H1 (cell line): ENCODE measurements around the gene RPS25. TPM values are rescaled to one million over a fixed set of nuclear protein-coding genes. Genes with fewer than 3 reads are reported as not detected.
A peak's percentile ranks its signal among the peaks of the same experiment; 100 is the strongest.

ENCODE experiments used
- EGR1 ChIP-seq: IDR thresholded peaks from 2 replicates; pipeline ENCODE4 v1.6.1; 2011; ENCODE audit warnings: low read depth, low read length, borderline replicate concordance
- RAD21 ChIP-seq, 2 experiments: IDR thresholded peaks in 1 of 2; conservative IDR thresholded peaks in 1 of 2; 2 replicates each; pipeline ENCODE4 v1.6.1; 2011; ENCODE audit warnings: low read depth in 2 of 2, low read length in 2 of 2, improper control_type of control experiment in 1 of 2, inconsistent platforms in 1 of 2, mild to moderate bottlenecking in 1 of 2, moderate library complexity in 1 of 2
- SIN3A ChIP-seq, 2 experiments: IDR thresholded peaks in 1 of 2; conservative IDR thresholded peaks in 1 of 2; 2 replicates each; pipeline ENCODE4 v1.6.1; 2011 to 2012; ENCODE audit warnings: low read length in 2 of 2, improper control_type of control experiment in 1 of 2, low read depth in 1 of 2, mild to moderate bottlenecking in 1 of 2
- SRF ChIP-seq: IDR thresholded peaks from 2 replicates; pipeline ENCODE4 v1.6.1; 2011; ENCODE audit warnings: mild to moderate bottlenecking, low read depth, low read length, moderate library complexity
- SUZ12 ChIP-seq: fragments of 200-600 bp; sonication (generic); IDR thresholded peaks from 2 replicates; pipeline ENCODE4 v1.6.1; 2012; ENCODE audit warnings: mild to moderate bottlenecking, inconsistent platforms, low read length, moderate library complexity, mixed read lengths
- TCF12 ChIP-seq: IDR thresholded peaks from 2 replicates; pipeline ENCODE4 v1.6.1; 2011; ENCODE audit warnings: low read depth, mild to moderate bottlenecking, low read length
- polyA plus RNA-seq, 7 experiments: library from polyadenylated mRNA; depleted of rRNA in 3 of 7; stranded (reverse) in 5 of 7; unstranded in 2 of 7; fragments of >200 nt in 5 of 7; fragments of 200-250 nt in 2 of 7; gene quantifications; 1 replicate in 5 of 7; 2 replicates in 1 of 7; 4 replicates in 1 of 7; pipeline versions ENCODE4 v1.2.1 to v1.2.3, GENCODE V29; 2011 to 2013; ENCODE audit warnings: missing spikeins in 2 of 7, mixed read lengths in 2 of 7
- total RNA-seq: library from RNA; stranded (reverse); fragmentation: NEBNext Ultra II Directional; extraction: Animal tissue kit (Norgen Biotek cat#: 25700); gene quantifications from 2 replicates; pipeline ENCODE4 v1.2.1, GENCODE V29; 2021
- TF ChIP-seq, protein P1 (sequence below): fragments of 300-600 bp; sonication (generic); IDR thresholded peaks from 2 replicates; pipeline ENCODE4 v1.7.1; 2012; ENCODE audit warnings: low read length, moderate library complexity, mild to moderate bottlenecking, inconsistent platforms; ENCODE audit not compliant: insufficient replicate concordance
- TF ChIP-seq, protein P2 (sequence below): IDR thresholded peaks from 2 replicates; pipeline ENCODE4 v1.6.1; 2012; ENCODE audit warnings: low read length, inconsistent platforms

The RPS25 gene
- total and polyA plus RNA-seq, 2 of the 8 experiments (the other 6 are each of a cell fraction or from before 2014, with no cell fraction given), result 1,525 to 1,643 TPM

GRCh38 chr11:119030329-119031047 lies 12.3 kb upstream of the RPS25 start, which contains the start of gene SLC37A4 (continued):
- TF ChIP-seq, protein P1, sequence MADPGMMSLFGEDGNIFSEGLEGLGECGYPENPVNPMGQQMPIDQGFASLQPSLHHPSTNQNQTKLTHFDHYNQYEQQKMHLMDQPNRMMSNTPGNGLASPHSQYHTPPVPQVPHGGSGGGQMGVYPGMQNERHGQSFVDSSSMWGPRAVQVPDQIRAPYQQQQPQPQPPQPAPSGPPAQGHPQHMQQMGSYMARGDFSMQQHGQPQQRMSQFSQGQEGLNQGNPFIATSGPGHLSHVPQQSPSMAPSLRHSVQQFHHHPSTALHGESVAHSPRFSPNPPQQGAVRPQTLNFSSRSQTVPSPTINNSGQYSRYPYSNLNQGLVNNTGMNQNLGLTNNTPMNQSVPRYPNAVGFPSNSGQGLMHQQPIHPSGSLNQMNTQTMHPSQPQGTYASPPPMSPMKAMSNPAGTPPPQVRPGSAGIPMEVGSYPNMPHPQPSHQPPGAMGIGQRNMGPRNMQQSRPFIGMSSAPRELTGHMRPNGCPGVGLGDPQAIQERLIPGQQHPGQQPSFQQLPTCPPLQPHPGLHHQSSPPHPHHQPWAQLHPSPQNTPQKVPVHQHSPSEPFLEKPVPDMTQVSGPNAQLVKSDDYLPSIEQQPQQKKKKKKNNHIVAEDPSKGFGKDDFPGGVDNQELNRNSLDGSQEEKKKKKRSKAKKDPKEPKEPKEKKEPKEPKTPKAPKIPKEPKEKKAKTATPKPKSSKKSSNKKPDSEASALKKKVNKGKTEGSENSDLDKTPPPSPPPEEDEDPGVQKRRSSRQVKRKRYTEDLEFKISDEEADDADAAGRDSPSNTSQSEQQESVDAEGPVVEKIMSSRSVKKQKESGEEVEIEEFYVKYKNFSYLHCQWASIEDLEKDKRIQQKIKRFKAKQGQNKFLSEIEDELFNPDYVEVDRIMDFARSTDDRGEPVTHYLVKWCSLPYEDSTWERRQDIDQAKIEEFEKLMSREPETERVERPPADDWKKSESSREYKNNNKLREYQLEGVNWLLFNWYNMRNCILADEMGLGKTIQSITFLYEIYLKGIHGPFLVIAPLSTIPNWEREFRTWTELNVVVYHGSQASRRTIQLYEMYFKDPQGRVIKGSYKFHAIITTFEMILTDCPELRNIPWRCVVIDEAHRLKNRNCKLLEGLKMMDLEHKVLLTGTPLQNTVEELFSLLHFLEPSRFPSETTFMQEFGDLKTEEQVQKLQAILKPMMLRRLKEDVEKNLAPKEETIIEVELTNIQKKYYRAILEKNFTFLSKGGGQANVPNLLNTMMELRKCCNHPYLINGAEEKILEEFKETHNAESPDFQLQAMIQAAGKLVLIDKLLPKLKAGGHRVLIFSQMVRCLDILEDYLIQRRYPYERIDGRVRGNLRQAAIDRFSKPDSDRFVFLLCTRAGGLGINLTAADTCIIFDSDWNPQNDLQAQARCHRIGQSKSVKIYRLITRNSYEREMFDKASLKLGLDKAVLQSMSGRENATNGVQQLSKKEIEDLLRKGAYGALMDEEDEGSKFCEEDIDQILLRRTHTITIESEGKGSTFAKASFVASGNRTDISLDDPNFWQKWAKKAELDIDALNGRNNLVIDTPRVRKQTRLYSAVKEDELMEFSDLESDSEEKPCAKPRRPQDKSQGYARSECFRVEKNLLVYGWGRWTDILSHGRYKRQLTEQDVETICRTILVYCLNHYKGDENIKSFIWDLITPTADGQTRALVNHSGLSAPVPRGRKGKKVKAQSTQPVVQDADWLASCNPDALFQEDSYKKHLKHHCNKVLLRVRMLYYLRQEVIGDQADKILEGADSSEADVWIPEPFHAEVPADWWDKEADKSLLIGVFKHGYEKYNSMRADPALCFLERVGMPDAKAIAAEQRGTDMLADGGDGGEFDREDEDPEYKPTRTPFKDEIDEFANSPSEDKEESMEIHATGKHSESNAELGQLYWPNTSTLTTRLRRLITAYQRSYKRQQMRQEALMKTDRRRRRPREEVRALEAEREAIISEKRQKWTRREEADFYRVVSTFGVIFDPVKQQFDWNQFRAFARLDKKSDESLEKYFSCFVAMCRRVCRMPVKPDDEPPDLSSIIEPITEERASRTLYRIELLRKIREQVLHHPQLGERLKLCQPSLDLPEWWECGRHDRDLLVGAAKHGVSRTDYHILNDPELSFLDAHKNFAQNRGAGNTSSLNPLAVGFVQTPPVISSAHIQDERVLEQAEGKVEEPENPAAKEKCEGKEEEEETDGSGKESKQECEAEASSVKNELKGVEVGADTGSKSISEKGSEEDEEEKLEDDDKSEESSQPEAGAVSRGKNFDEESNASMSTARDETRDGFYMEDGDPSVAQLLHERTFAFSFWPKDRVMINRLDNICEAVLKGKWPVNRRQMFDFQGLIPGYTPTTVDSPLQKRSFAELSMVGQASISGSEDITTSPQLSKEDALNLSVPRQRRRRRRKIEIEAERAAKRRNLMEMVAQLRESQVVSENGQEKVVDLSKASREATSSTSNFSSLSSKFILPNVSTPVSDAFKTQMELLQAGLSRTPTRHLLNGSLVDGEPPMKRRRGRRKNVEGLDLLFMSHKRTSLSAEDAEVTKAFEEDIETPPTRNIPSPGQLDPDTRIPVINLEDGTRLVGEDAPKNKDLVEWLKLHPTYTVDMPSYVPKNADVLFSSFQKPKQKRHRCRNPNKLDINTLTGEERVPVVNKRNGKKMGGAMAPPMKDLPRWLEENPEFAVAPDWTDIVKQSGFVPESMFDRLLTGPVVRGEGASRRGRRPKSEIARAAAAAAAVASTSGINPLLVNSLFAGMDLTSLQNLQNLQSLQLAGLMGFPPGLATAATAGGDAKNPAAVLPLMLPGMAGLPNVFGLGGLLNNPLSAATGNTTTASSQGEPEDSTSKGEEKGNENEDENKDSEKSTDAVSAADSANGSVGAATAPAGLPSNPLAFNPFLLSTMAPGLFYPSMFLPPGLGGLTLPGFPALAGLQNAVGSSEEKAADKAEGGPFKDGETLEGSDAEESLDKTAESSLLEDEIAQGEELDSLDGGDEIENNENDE, result no peak
- TF ChIP-seq SUZ12 (no peak), RAD21 (IDR thresholded peaks at IDR 0.05 in 1 of 2, conservative IDR thresholded peaks at IDR 0.05 in 1 of 2; ENCODE audit: low read depth in 2 of 2, low read length in 2 of 2) (peak; percentile 54 to 59), SRF (no peak), SIN3A (conservative IDR thresholded peaks at IDR 0.05 in 1 of 2, IDR thresholded peaks at IDR 0.05 in 1 of 2; ENCODE audit: low read depth in 1 of 2, low read length in 2 of 2) (peak in 1 of 2 experiments; percentile 74; a peak in 2 of 4 replicates), TCF12 (no peak), EGR1 (peak; percentile 82; the same call in 1 of the 2 replicates)
- TF ChIP-seq, protein P2, sequence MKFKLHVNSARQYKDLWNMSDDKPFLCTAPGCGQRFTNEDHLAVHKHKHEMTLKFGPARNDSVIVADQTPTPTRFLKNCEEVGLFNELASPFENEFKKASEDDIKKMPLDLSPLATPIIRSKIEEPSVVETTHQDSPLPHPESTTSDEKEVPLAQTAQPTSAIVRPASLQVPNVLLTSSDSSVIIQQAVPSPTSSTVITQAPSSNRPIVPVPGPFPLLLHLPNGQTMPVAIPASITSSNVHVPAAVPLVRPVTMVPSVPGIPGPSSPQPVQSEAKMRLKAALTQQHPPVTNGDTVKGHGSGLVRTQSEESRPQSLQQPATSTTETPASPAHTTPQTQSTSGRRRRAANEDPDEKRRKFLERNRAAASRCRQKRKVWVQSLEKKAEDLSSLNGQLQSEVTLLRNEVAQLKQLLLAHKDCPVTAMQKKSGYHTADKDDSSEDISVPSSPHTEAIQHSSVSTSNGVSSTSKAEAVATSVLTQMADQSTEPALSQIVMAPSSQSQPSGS, result no peak
